ENCODE measurements around the gene HECTD4. TPM values are rescaled to one million over a fixed set of nuclear protein-coding genes. Genes with fewer than 3 reads are reported as not detected.

The HECTD4 gene
- total and polyA plus RNA-seq, 2 experiments from 2014 or later, result 25.7 to 36.9 TPM

DNA sequence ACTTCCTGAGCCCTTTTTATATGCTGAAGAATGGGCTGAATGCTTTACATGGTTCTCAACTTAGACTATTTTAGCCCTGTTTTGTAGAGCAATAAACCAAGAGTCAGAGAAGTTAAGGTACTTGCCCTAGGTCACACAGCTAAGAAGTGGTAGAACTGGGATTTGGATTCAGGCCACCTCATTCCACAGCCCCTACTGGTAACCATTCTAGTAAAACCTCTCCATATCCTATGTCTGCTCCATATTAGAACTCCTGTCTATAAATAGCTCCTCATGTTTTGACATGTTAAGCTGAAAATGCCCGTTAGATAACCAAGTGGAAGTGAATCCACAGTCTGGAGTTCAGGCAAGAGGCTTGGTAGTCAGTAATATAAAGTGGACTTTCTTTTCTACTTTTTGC lies 111.6 kb downstream of the HECTD4 start:
- DNase-seq (ENCODE audit: low spot score), result no peak
- peaks cover 5% of the 10 kb centered on the region; the same call in 1 of the 3 replicates for H3K36me3 Mint-ChIP-seq (ENCODE audit: low read depth)
- no peak overlapping the region for H2AFZ ChIP-seq
- H3K4me3 Mint-ChIP-seq, result no peak overlapping the region
- H4K20me1 ChIP-seq (replicated peaks; ENCODE audit: insufficient read depth), result no peaks in the 10 kb centered on the region
- H3K9me2 ChIP-seq (ENCODE audit: insufficient read depth), result no peaks in the 10 kb centered on the region
- no peak for TF ChIP-seq REST (IDR thresholded peaks at IDR 0.05; ENCODE audit: unreplicated experiment)
- no peak for TF ChIP-seq CREB1 (CRISPR knock-in tag; IDR thresholded peaks at IDR 0.05; ENCODE audit: low read depth)
- TF ChIP-seq STAT1 (IDR thresholded peaks at IDR 0.05; ENCODE audit: unreplicated experiment), result no peak
- TF ChIP-seq NANOG (IDR thresholded peaks at IDR 0.05; ENCODE audit: borderline replicate concordance), result no peak
- TF ChIP-seq ZNF114 (CRISPR knock-in tag; IDR thresholded peaks at IDR 0.05), result no peak
- TF ChIP-seq EZH2 (IDR thresholded peaks at IDR 0.05; ENCODE audit: low read depth, unreplicated experiment), result no peak
- TF ChIP-seq, protein P1, sequence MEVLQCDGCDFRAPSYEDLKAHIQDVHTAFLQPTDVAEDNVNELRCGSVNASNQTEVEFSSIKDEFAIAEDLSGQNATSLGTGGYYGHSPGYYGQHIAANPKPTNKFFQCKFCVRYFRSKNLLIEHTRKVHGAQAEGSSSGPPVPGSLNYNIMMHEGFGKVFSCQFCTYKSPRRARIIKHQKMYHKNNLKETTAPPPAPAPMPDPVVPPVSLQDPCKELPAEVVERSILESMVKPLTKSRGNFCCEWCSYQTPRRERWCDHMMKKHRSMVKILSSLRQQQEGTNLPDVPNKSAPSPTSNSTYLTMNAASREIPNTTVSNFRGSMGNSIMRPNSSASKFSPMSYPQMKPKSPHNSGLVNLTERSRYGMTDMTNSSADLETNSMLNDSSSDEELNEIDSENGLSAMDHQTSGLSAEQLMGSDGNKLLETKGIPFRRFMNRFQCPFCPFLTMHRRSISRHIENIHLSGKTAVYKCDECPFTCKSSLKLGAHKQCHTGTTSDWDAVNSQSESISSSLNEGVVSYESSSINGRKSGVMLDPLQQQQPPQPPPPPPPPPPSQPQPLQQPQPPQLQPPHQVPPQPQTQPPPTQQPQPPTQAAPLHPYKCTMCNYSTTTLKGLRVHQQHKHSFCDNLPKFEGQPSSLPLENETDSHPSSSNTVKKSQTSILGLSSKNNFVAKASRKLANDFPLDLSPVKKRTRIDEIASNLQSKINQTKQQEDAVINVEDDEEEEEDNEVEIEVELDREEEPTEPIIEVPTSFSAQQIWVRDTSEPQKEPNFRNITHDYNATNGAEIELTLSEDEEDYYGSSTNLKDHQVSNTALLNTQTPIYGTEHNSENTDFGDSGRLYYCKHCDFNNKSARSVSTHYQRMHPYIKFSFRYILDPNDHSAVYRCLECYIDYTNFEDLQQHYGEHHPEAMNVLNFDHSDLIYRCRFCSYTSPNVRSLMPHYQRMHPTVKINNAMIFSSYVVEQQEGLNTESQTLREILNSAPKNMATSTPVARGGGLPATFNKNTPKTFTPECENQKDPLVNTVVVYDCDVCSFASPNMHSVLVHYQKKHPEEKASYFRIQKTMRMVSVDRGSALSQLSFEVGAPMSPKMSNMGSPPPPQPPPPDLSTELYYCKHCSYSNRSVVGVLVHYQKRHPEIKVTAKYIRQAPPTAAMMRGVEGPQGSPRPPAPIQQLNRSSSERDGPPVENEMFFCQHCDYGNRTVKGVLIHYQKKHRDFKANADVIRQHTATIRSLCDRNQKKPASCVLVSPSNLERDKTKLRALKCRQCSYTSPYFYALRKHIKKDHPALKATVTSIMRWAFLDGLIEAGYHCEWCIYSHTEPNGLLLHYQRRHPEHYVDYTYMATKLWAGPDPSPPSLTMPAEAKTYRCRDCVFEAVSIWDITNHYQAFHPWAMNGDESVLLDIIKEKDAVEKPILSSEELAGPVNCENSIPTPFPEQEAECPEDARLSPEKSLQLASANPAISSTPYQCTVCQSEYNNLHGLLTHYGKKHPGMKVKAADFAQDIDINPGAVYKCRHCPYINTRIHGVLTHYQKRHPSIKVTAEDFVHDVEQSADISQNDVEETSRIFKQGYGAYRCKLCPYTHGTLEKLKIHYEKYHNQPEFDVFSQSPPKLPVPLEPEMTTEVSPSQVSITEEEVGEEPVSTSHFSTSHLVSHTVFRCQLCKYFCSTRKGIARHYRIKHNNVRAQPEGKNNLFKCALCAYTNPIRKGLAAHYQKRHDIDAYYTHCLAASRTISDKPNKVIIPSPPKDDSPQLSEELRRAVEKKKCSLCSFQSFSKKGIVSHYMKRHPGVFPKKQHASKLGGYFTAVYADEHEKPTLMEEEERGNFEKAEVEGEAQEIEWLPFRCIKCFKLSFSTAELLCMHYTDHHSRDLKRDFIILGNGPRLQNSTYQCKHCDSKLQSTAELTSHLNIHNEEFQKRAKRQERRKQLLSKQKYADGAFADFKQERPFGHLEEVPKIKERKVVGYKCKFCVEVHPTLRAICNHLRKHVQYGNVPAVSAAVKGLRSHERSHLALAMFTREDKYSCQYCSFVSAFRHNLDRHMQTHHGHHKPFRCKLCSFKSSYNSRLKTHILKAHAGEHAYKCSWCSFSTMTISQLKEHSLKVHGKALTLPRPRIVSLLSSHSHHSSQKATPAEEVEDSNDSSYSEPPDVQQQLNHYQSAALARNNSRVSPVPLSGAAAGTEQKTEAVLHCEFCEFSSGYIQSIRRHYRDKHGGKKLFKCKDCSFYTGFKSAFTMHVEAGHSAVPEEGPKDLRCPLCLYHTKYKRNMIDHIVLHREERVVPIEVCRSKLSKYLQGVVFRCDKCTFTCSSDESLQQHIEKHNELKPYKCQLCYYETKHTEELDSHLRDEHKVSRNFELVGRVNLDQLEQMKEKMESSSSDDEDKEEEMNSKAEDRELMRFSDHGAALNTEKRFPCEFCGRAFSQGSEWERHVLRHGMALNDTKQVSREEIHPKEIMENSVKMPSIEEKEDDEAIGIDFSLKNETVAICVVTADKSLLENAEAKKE (CRISPR knock-in tag; IDR thresholded peaks at IDR 0.05), result no peak
- TF ChIP-seq EZH2phosphoT487 (IDR thresholded peaks at IDR 0.05; ENCODE audit: unreplicated experiment), result no peak
- TF ChIP-seq POLR2AphosphoS5 (IDR thresholded peaks at IDR 0.05; ENCODE audit: low read depth), result no peak
- TF ChIP-seq, protein P2, sequence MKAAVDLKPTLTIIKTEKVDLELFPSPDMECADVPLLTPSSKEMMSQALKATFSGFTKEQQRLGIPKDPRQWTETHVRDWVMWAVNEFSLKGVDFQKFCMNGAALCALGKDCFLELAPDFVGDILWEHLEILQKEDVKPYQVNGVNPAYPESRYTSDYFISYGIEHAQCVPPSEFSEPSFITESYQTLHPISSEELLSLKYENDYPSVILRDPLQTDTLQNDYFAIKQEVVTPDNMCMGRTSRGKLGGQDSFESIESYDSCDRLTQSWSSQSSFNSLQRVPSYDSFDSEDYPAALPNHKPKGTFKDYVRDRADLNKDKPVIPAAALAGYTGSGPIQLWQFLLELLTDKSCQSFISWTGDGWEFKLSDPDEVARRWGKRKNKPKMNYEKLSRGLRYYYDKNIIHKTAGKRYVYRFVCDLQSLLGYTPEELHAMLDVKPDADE (IDR thresholded peaks at IDR 0.05), result no peak
- no peak for TF ChIP-seq CTCF (conservative IDR thresholded peaks at IDR 0.05; ENCODE audit: low read depth in 2 of 2)
- TF ChIP-seq JUNB (IDR thresholded peaks at IDR 0.05; ENCODE audit: unreplicated experiment), result no peak
- H3K4me2 ChIP-seq, result no peak overlapping the region
- peaks cover 5% of the 10 kb centered on the region; the same call in 1 of the 2 replicates for H3K4me1 ChIP-seq (ENCODE audit: insufficient read depth)
- H3K4me3 ChIP-seq, result no peak overlapping the region
- no peak overlapping the region for H3K27ac Mint-ChIP-seq
- ATAC-seq, result no peak
- H3F3A ChIP-seq (replicated peaks; ENCODE audit: low read depth), result no peaks in the 10 kb centered on the region
- H3K9me3 Mint-ChIP-seq, result no peaks in the 10 kb centered on the region
- no peaks in the 10 kb centered on the region for H3K79me2 ChIP-seq (replicated peaks; ENCODE audit: insufficient read depth)
- peaks cover 5% of the 10 kb centered on the region; the same call in 1 of the 2 replicates for H3K36me3 ChIP-seq (ENCODE audit: insufficient read depth)
- H3K27me3 Mint-ChIP-seq (ENCODE audit: insufficient read depth, low read depth, poor library complexity), result no peaks in the 10 kb centered on the region
- H3K4me1 Mint-ChIP-seq, result no peaks in the 10 kb centered on the region
- no peak overlapping the region for H3K27ac ChIP-seq (ENCODE audit: low read depth)
- no peaks in the 10 kb centered on the region for H3K27me3 ChIP-seq (ENCODE audit: insufficient read depth)

All from GM23338 (cell line).